Gastroesophageal sphincter (tissue), 2 donors: Measurements from ENCODE around the gene GATB.

Source experiments
- EP300 ChIP-seq: sonication (generic); formaldehyde crosslinking; IDR thresholded peaks from one replicate; pipeline ENCODE4 v1.6.1; 2017; ENCODE audit warnings: antibody characterized with exemption, mild to moderate bottlenecking
- POLR2A ChIP-seq, 2 donors: fragments of 450-650 bp; IDR thresholded peaks; one replicate each; pipeline ENCODE4 v1.6.1; 2017; ENCODE audit warnings: antibody characterized with exemption in 2 of 2, mild to moderate bottlenecking in 2 of 2, moderate library complexity in 1 of 2

DNA sequence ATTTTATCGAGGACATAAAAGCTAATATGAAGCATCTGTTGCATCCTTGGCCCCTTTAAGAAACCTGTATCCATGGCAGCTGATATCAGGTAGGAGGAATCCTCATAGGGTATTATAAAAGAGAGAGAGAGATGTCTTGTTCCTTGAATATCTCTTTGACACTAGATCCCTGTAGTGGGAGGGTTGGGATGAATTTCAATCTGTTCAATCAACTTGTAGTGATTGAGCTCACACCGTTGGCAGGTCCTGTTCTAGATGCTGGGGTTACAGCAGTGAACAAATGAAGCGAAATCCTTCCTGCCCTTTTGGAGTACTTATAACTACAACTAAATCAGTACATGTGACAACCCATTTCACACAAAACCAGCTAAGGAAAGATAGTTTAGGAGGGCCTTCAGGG, 35.3 kb upstream of the GATB start:
- no peak for TF ChIP-seq EP300
- TF ChIP-seq POLR2A (IDR thresholded peaks at IDR 0.05) = no peak
